KMS-11 (cell line): ENCODE data around the gene FAM222A.

Experiments
- H2AFZ ChIP-seq: fragments of 200-600 bp; sonication (generic); 2 replicates; pipeline ENCODE4 v1.6.1; 2016; ENCODE audit warnings: antibody characterized with exemption, mixed run types, low read depth
- H3K27ac ChIP-seq: fragments of 200-600 bp; sonication (generic); 2 replicates; pipeline ENCODE4 v1.6.1; 2016; ENCODE audit warnings: mild to moderate bottlenecking, mixed run types
- H3K27me3 ChIP-seq: fragments of 200-600 bp; sonication (generic); 2 replicates; pipeline ENCODE4 v1.6.1; 2017; ENCODE audit warnings: mild to moderate bottlenecking, low read depth, mixed run types, moderate library complexity; ENCODE audit not compliant: insufficient read depth
- H3K36me3 ChIP-seq: fragments of 200-600 bp; sonication (generic); 2 replicates; pipeline ENCODE4 v1.6.1; 2017; ENCODE audit warnings: mild to moderate bottlenecking, mixed run types; ENCODE audit not compliant: insufficient read depth
- H3K4me1 ChIP-seq: fragments of 200-600 bp; sonication (generic); 2 replicates; pipeline ENCODE4 v1.6.1; 2016; ENCODE audit warnings: mild to moderate bottlenecking, low read depth, mixed run types; ENCODE audit not compliant: poor library complexity, severe bottlenecking
- H3K4me2 ChIP-seq: fragments of 200-600 bp; sonication (generic); 2 replicates; pipeline ENCODE4 v1.7.0; 2016; ENCODE audit warnings: mild to moderate bottlenecking, mixed run types
- H3K4me3 ChIP-seq: fragments of 200-600 bp; sonication (generic); IDR thresholded peaks from 2 replicates; pipeline ENCODE4 v1.6.1; 2017; ENCODE audit warnings: low read depth, low read length, mixed read lengths; ENCODE audit not compliant: insufficient read depth
- H3K79me2 ChIP-seq: fragments of 200-600 bp; sonication (generic); 2 replicates; pipeline ENCODE4 v1.6.1; 2016; ENCODE audit warnings: low read depth, mixed run types; ENCODE audit not compliant: insufficient read depth
- H3K9ac ChIP-seq: fragments of 200-600 bp; sonication (generic); 2 replicates; pipeline ENCODE4 v1.6.1; 2016; ENCODE audit warnings: mild to moderate bottlenecking, mixed run types
- H4K20me1 ChIP-seq: fragments of 200-600 bp; sonication (generic); 2 replicates; pipeline ENCODE4 v1.6.1; 2016; ENCODE audit warnings: mild to moderate bottlenecking, mixed run types; ENCODE audit not compliant: insufficient read depth
- TF ChIP-seq, protein P1 (sequence below): fragments of 200-600 bp; sonication (generic); conservative IDR thresholded peaks from 2 replicates; pipeline ENCODE4 v1.6.1; 2017; ENCODE audit warnings: low read depth, mild to moderate bottlenecking, antibody characterized with exemption, low read length, moderate library complexity, mixed read lengths

The FAM222A gene

DNA sequence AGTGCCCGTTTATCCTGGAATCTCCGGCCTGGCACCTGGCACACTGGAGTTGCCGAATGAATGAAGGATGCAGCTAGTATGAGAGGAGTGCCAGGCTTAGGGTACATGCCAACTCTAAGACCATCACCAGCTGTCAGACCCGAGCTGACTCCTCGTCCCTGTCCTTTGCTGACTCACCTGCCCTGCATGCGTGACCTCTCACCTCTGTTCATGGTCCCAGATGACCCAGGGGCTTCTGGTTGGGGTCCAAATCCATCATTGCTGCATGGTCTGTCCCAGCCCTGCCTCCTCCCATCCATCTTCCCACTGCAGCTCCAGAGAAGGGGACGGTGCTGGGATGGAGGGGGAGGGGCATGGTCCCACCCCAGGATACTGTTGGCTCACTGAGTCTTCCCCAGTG lies 9.9 kb upstream of the FAM222A start:
- no peak overlapping the region for H3K27ac ChIP-seq
- H3K79me2 ChIP-seq, result no peaks in the 10 kb centered on the region
- H3K4me1 ChIP-seq, result no peaks in the 10 kb centered on the region
- TF ChIP-seq, protein P1, sequence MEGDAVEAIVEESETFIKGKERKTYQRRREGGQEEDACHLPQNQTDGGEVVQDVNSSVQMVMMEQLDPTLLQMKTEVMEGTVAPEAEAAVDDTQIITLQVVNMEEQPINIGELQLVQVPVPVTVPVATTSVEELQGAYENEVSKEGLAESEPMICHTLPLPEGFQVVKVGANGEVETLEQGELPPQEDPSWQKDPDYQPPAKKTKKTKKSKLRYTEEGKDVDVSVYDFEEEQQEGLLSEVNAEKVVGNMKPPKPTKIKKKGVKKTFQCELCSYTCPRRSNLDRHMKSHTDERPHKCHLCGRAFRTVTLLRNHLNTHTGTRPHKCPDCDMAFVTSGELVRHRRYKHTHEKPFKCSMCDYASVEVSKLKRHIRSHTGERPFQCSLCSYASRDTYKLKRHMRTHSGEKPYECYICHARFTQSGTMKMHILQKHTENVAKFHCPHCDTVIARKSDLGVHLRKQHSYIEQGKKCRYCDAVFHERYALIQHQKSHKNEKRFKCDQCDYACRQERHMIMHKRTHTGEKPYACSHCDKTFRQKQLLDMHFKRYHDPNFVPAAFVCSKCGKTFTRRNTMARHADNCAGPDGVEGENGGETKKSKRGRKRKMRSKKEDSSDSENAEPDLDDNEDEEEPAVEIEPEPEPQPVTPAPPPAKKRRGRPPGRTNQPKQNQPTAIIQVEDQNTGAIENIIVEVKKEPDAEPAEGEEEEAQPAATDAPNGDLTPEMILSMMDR, result no peak
- H3K4me3 ChIP-seq, result no peak overlapping the region
- no peaks in the 10 kb centered on the region for H3K27me3 ChIP-seq
- no peaks in the 10 kb centered on the region for H4K20me1 ChIP-seq
- H3K36me3 ChIP-seq, result no peaks in the 10 kb centered on the region
- no peak overlapping the region for H3K4me2 ChIP-seq
- H2AFZ ChIP-seq, result no peak overlapping the region
- no peak overlapping the region for H3K9ac ChIP-seq

DNA sequence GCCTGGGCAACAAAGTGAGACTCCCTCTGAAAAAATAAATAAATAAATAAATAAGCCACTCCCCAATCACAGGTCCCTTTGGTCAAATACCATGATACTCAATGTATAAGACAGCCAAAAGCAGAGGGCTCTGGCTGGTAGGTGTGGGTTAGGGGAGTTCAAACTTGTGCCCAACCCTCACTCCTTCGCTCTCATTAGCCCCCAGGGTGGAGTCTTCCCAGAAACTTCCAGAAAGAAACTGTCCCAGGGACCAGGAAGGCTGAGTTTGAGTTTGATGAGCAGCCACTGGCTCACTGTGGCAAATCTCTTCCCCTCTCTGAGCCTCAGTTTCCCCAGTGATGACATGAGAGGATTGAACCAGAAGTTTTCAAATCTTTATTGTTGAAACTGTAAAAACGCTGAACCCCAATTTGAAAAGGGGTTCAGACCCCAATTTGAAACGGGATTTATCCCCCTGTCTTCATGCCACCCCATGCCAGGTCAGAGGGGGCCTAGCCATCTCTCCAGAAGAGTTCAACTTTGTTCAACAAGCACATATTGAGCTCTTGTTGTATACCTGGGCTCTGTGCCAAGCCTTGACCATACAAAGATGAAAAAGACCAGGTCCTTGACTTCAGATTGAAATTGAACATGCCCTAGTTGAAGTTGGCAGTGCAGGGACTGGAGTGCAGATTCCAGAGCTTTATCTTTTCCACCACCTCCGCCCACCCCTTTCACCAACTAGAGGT lies 9.1 kb upstream of the FAM222A start:
- no peaks in the 10 kb centered on the region for H3K36me3 ChIP-seq
- no peak overlapping the region for H3K4me2 ChIP-seq
- H4K20me1 ChIP-seq, result no peaks in the 10 kb centered on the region
- H3K27me3 ChIP-seq, result no peaks in the 10 kb centered on the region
- TF ChIP-seq, protein P1, result no peak
- H3K27ac ChIP-seq, result no peak overlapping the region
- no peak overlapping the region for H3K9ac ChIP-seq
- no peak overlapping the region for H3K4me3 ChIP-seq
- H2AFZ ChIP-seq, result no peak overlapping the region
- no peaks in the 10 kb centered on the region for H3K79me2 ChIP-seq
- no peaks in the 10 kb centered on the region for H3K4me1 ChIP-seq

DNA sequence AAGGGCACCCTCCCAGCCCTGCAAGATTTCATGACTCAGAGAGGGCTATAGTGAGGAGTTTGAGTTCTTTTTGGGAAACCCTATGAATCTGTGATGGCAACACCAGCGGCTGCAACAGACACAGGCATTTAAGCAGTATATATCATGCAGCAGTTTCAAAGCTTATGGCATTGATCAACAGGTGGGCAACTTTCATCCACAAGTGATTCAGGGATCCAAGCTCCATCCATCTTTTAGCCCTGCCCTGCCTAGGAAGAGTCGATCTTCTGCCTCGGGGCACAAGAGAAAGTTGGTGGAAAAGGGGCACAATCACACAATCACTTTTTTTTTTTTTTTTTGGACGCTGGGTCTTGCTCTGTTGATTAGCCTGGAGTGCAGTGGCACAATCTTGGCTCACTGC lies 8.3 kb upstream of the FAM222A start:
- H3K4me2 ChIP-seq, result no peak overlapping the region
- no peak overlapping the region for H3K27ac ChIP-seq
- H3K9ac ChIP-seq, result no peak overlapping the region
- no peaks in the 10 kb centered on the region for H3K36me3 ChIP-seq
- no peak overlapping the region for H3K4me3 ChIP-seq
- H3K4me1 ChIP-seq, result no peaks in the 10 kb centered on the region
- no peaks in the 10 kb centered on the region for H4K20me1 ChIP-seq
- no peak overlapping the region for H2AFZ ChIP-seq
- H3K79me2 ChIP-seq, result no peaks in the 10 kb centered on the region
- H3K27me3 ChIP-seq, result no peaks in the 10 kb centered on the region
- TF ChIP-seq, protein P1, result no peak

DNA sequence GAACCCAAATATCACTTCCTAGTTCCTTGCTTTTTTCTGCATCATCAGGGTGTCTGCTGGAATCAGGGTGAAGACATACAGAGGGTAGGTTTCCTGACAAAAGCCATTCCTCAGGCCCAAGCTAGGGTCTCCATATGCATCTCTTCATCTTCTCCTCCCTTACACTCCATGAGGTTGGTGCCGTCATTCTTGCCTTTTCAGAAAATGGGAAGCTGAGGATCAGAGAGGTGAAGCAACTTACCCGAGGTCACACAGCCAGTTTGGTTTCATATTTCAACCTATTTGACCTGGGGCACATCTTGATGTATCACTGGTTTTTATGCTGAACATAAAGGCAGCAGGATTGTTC lies 7.3 kb upstream of the FAM222A start:
- no peaks in the 10 kb centered on the region for H3K27me3 ChIP-seq
- no peak overlapping the region for H3K4me2 ChIP-seq
- no peak overlapping the region for H3K9ac ChIP-seq
- TF ChIP-seq, protein P1, result no peak
- H2AFZ ChIP-seq, result no peak overlapping the region
- H4K20me1 ChIP-seq, result no peaks in the 10 kb centered on the region
- no peaks in the 10 kb centered on the region for H3K4me1 ChIP-seq
- H3K79me2 ChIP-seq, result no peaks in the 10 kb centered on the region
- no peak overlapping the region for H3K27ac ChIP-seq
- H3K36me3 ChIP-seq, result no peaks in the 10 kb centered on the region
- no peak overlapping the region for H3K4me3 ChIP-seq
